ENCODE measurements around the gene IQCE. TPM values are rescaled to one million over a fixed set of nuclear protein-coding genes. Genes with fewer than 3 reads are reported as not detected.
A peak's percentile ranks its signal among the peaks of the same experiment; 100 is the strongest.

Gene IQCE
- total and polyA plus RNA-seq, 2 donors from 2014 or later, result 6.1 to 27.8 TPM

GRCh38 chr7:2614631-2615330 is 56.0 kb downstream of the IQCE start:
- H3K27me3 ChIP-seq (ENCODE audit: control insufficient read depth, insufficient read depth, low read length), result no peaks in the 10 kb centered on the region
- H3K4me1 ChIP-seq (ENCODE audit: control insufficient read depth in 2 of 3, insufficient read depth in 2 of 3, low read depth in 1 of 3, low read length in 3 of 3), result peaks cover 4 to 25% (median 10%) of the 10 kb centered on the region in 3 donors
- DNase-seq (peak in 4 of 5 donors; percentile 69 to 79 (median 74)), FAIRE-seq (no peak)
- TF ChIP-seq, protein P1, sequence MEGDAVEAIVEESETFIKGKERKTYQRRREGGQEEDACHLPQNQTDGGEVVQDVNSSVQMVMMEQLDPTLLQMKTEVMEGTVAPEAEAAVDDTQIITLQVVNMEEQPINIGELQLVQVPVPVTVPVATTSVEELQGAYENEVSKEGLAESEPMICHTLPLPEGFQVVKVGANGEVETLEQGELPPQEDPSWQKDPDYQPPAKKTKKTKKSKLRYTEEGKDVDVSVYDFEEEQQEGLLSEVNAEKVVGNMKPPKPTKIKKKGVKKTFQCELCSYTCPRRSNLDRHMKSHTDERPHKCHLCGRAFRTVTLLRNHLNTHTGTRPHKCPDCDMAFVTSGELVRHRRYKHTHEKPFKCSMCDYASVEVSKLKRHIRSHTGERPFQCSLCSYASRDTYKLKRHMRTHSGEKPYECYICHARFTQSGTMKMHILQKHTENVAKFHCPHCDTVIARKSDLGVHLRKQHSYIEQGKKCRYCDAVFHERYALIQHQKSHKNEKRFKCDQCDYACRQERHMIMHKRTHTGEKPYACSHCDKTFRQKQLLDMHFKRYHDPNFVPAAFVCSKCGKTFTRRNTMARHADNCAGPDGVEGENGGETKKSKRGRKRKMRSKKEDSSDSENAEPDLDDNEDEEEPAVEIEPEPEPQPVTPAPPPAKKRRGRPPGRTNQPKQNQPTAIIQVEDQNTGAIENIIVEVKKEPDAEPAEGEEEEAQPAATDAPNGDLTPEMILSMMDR (IDR thresholded peaks at IDR 0.05; ENCODE audit: borderline replicate concordance, extremely low read depth, insufficient read depth), result no peak
- peaks cover 0 to 5% (median 0%) of the 10 kb centered on the region in 3 donors for H3K36me3 ChIP-seq (ENCODE audit: control insufficient read depth in 2 of 3, insufficient read depth in 3 of 3, low read length in 3 of 3)
- intact Hi-C loops (cut with DNase I), result no loop called here
- H3K4me3 ChIP-seq (ENCODE audit: low read length in 3 of 3), result peak overlapping the region in 1 of 3 donors; percentile 10
- peak overlapping the region in 1 of 3 donors; percentile 16 for H3K9ac ChIP-seq (ENCODE audit: low read length in 3 of 3)
- no peak overlapping the region for H3K27ac ChIP-seq (ENCODE audit: low read depth in 2 of 2, low read length in 2 of 2)
- no peaks in the 10 kb centered on the region for H3K9me3 ChIP-seq (ENCODE audit: control insufficient read depth in 2 of 3, insufficient read depth in 1 of 3, low read length in 3 of 3)

DNA sequence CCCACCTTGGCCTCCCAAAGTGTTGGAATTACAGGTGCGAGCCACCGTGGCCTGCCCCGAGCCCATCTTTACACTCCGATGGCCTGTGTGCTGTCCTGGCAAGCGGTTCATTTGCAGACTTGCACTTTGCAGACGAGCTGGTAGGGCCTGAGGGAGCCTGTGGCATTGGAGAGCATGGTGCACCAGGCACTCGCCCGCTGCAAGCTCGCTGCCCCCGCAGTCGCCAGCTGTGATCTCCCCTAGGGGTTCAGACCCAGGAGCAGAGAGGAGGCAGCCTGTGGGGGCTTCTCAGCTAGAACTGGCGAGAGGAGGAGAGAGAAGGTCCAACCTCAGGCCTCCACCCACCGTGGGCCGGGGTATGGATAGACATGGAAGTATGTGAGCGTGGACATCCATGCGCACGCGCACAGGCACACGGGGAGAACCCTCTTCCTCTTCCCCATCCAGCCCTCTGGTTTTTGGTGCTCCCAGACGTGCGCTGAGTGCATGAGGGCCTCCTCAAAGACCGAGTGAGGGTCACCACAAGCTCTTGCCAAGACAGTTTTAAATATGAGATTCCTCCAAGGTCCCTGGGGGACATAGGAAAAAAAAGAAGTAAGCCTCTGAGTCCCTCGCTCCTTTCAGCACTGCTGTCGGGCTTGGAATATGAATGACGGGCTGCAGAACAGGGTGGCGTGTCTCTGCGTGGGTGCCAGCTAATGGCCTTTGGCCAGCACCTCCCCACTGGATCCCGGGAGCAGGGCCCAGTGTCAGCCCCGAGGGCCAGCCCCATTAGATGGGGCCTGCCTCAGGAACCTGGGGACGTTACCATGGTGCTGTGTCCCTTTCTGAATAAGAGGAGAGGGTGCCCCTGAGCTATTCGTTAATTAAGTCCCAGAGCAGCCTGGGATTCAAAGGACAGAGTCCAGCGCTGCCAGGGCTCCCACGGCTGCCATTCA is 57.9 kb downstream of the IQCE start:
- H3K4me1 ChIP-seq (ENCODE audit: control insufficient read depth in 2 of 3, insufficient read depth in 2 of 3, low read depth in 1 of 3, low read length in 3 of 3), result peaks cover 5 to 30% (median 10%) of the 10 kb centered on the region in 3 donors
- intact Hi-C loops (cut with DNase I), result no loop called here
- peak overlapping the region in 1 of 2 donors; percentile 32 for H3K27ac ChIP-seq (ENCODE audit: low read depth in 2 of 2, low read length in 2 of 2)
- H3K9ac ChIP-seq (ENCODE audit: low read length in 3 of 3), result no peak overlapping the region
- FAIRE-seq, result no peak
- H3K4me3 ChIP-seq (ENCODE audit: low read length in 3 of 3), result no peak overlapping the region
- no peaks in the 10 kb centered on the region for H3K9me3 ChIP-seq (ENCODE audit: control insufficient read depth in 2 of 3, insufficient read depth in 1 of 3, low read length in 3 of 3)
- TF ChIP-seq, protein P1 (IDR thresholded peaks at IDR 0.05; ENCODE audit: borderline replicate concordance, extremely low read depth, insufficient read depth), result no peak
- no peaks in the 10 kb centered on the region for H3K36me3 ChIP-seq (ENCODE audit: control insufficient read depth in 2 of 3, insufficient read depth in 3 of 3, low read length in 3 of 3)
- no peaks in the 10 kb centered on the region for H3K27me3 ChIP-seq (ENCODE audit: control insufficient read depth, insufficient read depth, low read length)
- DNase-seq, result peak in 1 of 5 donors; percentile 61

DNA sequence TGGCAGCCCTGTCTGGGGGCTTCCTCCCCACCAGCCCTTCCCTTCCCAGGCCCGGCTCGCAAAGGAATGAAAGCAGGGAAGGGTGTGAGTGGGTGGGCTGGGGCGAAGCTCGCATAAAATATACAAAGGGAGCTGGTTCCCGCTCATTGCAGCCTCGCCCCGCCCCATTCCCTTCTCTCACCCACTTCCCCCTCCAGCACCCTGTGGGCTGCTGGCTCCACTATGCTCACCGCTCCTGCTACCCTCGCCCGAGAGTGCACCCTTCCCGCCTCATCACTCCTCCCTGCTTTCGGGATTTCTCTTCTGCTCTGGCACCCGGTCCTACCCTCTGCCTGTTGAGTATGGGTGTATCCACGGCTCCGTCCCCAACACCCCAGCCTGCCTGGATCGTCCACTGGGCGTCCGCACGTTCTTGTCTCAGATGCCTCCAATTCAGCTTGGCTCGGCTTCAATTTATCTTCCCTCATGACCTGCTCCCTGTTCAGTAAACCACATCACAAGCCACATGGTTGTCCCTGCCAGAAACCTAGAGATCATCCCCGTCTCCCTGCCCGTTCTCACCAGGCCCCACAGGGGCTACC is 58.6 kb downstream of the IQCE start:
- Histone ChIP-seq H3K27me3 (ENCODE audit: control insufficient read depth, insufficient read depth, low read length) (no peaks in the 10 kb centered on the region), H3K4me1 (ENCODE audit: control insufficient read depth in 2 of 3, insufficient read depth in 2 of 3, low read depth in 1 of 3, low read length in 3 of 3) (peaks cover 6 to 34% (median 10%) of the 10 kb centered on the region in 3 donors), H3K36me3 (ENCODE audit: control insufficient read depth in 2 of 3, insufficient read depth in 3 of 3, low read length in 3 of 3) (no peaks in the 10 kb centered on the region), H3K9me3 (ENCODE audit: control insufficient read depth in 2 of 3, insufficient read depth in 1 of 3, low read length in 3 of 3) (no peaks in the 10 kb centered on the region), H3K9ac (ENCODE audit: low read length in 3 of 3) (no peak overlapping the region), H3K4me3 (ENCODE audit: low read length in 3 of 3) (no peak overlapping the region), H3K27ac (ENCODE audit: low read depth in 2 of 2, low read length in 2 of 2) (peak overlapping the region in 1 of 2 donors; percentile 32)
- intact Hi-C loops (cut with DNase I), result no loop called here
- TF ChIP-seq, protein P1 (IDR thresholded peaks at IDR 0.05; ENCODE audit: borderline replicate concordance, extremely low read depth, insufficient read depth), result no peak
- FAIRE-seq (no peak), DNase-seq (peak in 1 of 5 donors; percentile 60)

Data from kidney (tissue), 14 donors.